Caco-2 (cell line): ENCODE data around the gene HIVEP3. TPM values are rescaled to one million over a fixed set of nuclear protein-coding genes. Genes with fewer than 3 reads are reported as not detected.

Source experiments
- BruUV-seq: library from RNA; stranded (reverse); fragments of 400-500 nt; replicated peaks from 2 replicates; lab custom pipeline; 2021; lab: Mats Ljungman, UMichigan
- CTCF ChIA-PET: fragments of 300-600 bp; sonication (Branson Sonifier 250); formaldehyde crosslinking; loops from one replicate; lab custom pipeline; 2022; ENCODE audit warnings: antibody characterized with exemption; lab: Charles Lee
- POLR2A ChIA-PET: fragments of 300-600 bp; sonication (Branson Sonifier 250); formaldehyde crosslinking; loops from one replicate; lab custom pipeline; 2022; ENCODE audit warnings: antibody characterized with exemption; lab: Charles Lee
- DNase-seq, 2 experiments: peaks; one replicate each; pipeline versions ENCODE4 v3.0.0 to v3.0.0-alpha.2; 2020 to 2022
- H3K27me3 ChIP-seq: replicated peaks from 2 replicates; pipeline ENCODE4 v1.6.0; 2011; ENCODE audit warnings: low read length; ENCODE audit not compliant: control insufficient read depth, insufficient read depth
- H3K36me3 ChIP-seq: 2 replicates; pipeline ENCODE4 v1.5.1; 2011; ENCODE audit warnings: low read length; ENCODE audit not compliant: control insufficient read depth, insufficient read depth
- H3K4me1 ChIP-seq: fragments of 250-450 bp; sonication (Bioruptor Pico); 2 replicates; pipeline ENCODE4 v1.5.1; 2020; ENCODE audit warnings: mild to moderate bottlenecking
- H3K4me3 ChIP-seq: 2 replicates; pipeline ENCODE4 v1.5.1; 2011; ENCODE audit warnings: low read depth, mild to moderate bottlenecking, control low read depth, low read length
- H3K9me3 ChIP-seq: fragments of 250-450 bp; sonication (Bioruptor Pico); 2 replicates; pipeline ENCODE4 v1.5.1; 2020; ENCODE audit warnings: mild to moderate bottlenecking, moderate library complexity
- H3K27ac Mint-ChIP-seq: one replicate; pipeline ENCODE4 v1.8.0; 2022; ENCODE audit warnings: mixed read lengths; ENCODE audit not compliant: unreplicated experiment
- H3K27me3 Mint-ChIP-seq: one replicate; pipeline ENCODE4 v1.8.0; 2022; ENCODE audit warnings: mixed read lengths; ENCODE audit not compliant: insufficient read depth, unreplicated experiment
- H3K36me3 Mint-ChIP-seq: one replicate; pipeline ENCODE4 v1.8.0; 2022; ENCODE audit warnings: mild to moderate bottlenecking, mixed read lengths; ENCODE audit not compliant: insufficient read depth, unreplicated experiment
- H3K4me1 Mint-ChIP-seq: one replicate; pipeline ENCODE4 v1.8.0; 2022; ENCODE audit warnings: low read depth, mixed read lengths; ENCODE audit not compliant: unreplicated experiment
- H3K4me3 Mint-ChIP-seq: one replicate; pipeline ENCODE4 v1.8.0; 2022; ENCODE audit warnings: mild to moderate bottlenecking, moderate library complexity, mixed read lengths; ENCODE audit not compliant: unreplicated experiment
- H3K9me3 Mint-ChIP-seq: one replicate; pipeline ENCODE4 v1.8.0; 2022; ENCODE audit warnings: mixed read lengths; ENCODE audit not compliant: unreplicated experiment
- CTCF ChIP-seq, 2 experiments: fragments of 200-600 bp in 1 of 2; IDR thresholded peaks; 1 replicate in 1 of 2; 2 replicates in 1 of 2; pipeline versions ENCODE4 v1.5.1 to v1.8.0; 2011 to 2022; ENCODE audit warnings: antibody characterized with exemption in 1 of 2, control low read depth in 1 of 2, inconsistent platforms in 1 of 2, low read depth in 1 of 2, low read length in 1 of 2, mild to moderate bottlenecking in 1 of 2, moderate library complexity in 1 of 2; ENCODE audit not compliant: insufficient read depth in 1 of 2, severe bottlenecking in 1 of 2, unreplicated experiment in 1 of 2
- intact Hi-C: fragments of 100-400 bp; cut with micrococcal nuclease; formaldehyde crosslinking; loops from one replicate; pipeline ENCODE4 v1.10.0; 2022; ENCODE audit not compliant: unreplicated experiment
- total RNA-seq: library from RNA; stranded (reverse); gene quantifications from 2 replicates; pipeline ENCODE4 v1.2.3, GENCODE V29; 2022

HIVEP3 gene
- total RNA-seq, 1 experiment from 2014 or later = 0.25 TPM

- no peak overlapping the region for H3K27ac Mint-ChIP-seq
- ChIA-PET CTCF (no interaction called here), POLR2A (no interaction called here)
- Histone ChIP-seq H3K36me3 (no peaks in the 10 kb centered on the region), H3K27me3 (no peaks in the 10 kb centered on the region), H3K4me1 (peaks cover 27% of the 10 kb centered on the region), H3K4me3 (no peak overlapping the region), H3K9me3 (no peaks in the 10 kb centered on the region)
- DNase-seq = peak; percentile 34 to 69
- no peak overlapping the region for H3K4me3 Mint-ChIP-seq
- no peak for TF ChIP-seq CTCF (IDR thresholded peaks at IDR 0.05; ENCODE audit: insufficient read depth in 1 of 2, low read depth in 1 of 2, low read length in 1 of 2, severe bottlenecking in 1 of 2, unreplicated experiment in 1 of 2)
- H3K27me3 Mint-ChIP-seq = no peaks in the 10 kb centered on the region
- H3K36me3 Mint-ChIP-seq = no peaks in the 10 kb centered on the region
- no TSS peak for BruUV-seq
- intact Hi-C loops = no loop called here
- no peaks in the 10 kb centered on the region for H3K9me3 Mint-ChIP-seq
- peaks cover 17% of the 10 kb centered on the region for H3K4me1 Mint-ChIP-seq
These were observed 452.6 kb downstream of the HIVEP3 start for GRCh38 chr1:41466146-41466545.

GRCh38 chr1:41465741-41466140, 453.0 kb downstream of the HIVEP3 start:
- no peaks in the 10 kb centered on the region for H3K27me3 ChIP-seq
- ChIA-PET POLR2A (no interaction called here), CTCF (no interaction called here)
- peaks cover 27% of the 10 kb centered on the region for H3K4me1 ChIP-seq
- no peaks in the 10 kb centered on the region for H3K36me3 ChIP-seq
- TF ChIP-seq CTCF (IDR thresholded peaks at IDR 0.05; ENCODE audit: insufficient read depth in 1 of 2, low read depth in 1 of 2, low read length in 1 of 2, severe bottlenecking in 1 of 2, unreplicated experiment in 1 of 2) = no peak
- H3K36me3 Mint-ChIP-seq = no peaks in the 10 kb centered on the region
- no TSS peak for BruUV-seq
- no peak for DNase-seq
- no peak overlapping the region for H3K4me3 Mint-ChIP-seq
- no peak overlapping the region for H3K4me3 ChIP-seq
- no peaks in the 10 kb centered on the region for H3K9me3 Mint-ChIP-seq
- no peak overlapping the region for H3K27ac Mint-ChIP-seq
- H3K9me3 ChIP-seq = no peaks in the 10 kb centered on the region
- intact Hi-C loops = no loop called here
- peaks cover 17% of the 10 kb centered on the region for H3K4me1 Mint-ChIP-seq
- no peaks in the 10 kb centered on the region for H3K27me3 Mint-ChIP-seq

- Histone ChIP-seq H3K9me3 (no peaks in the 10 kb centered on the region), H3K4me3 (no peak overlapping the region), H3K4me1 (peaks cover 27% of the 10 kb centered on the region), H3K27me3 (no peaks in the 10 kb centered on the region), H3K36me3 (no peaks in the 10 kb centered on the region)
- intact Hi-C loops = no loop called here
- CTCF ChIA-PET = no interaction called here
- POLR2A ChIA-PET = no interaction called here
- no peak overlapping the region for H3K27ac Mint-ChIP-seq
- H3K4me3 Mint-ChIP-seq = no peak overlapping the region
- H3K36me3 Mint-ChIP-seq = no peaks in the 10 kb centered on the region
- no peak for TF ChIP-seq CTCF (IDR thresholded peaks at IDR 0.05; ENCODE audit: insufficient read depth in 1 of 2, low read depth in 1 of 2, low read length in 1 of 2, severe bottlenecking in 1 of 2, unreplicated experiment in 1 of 2)
- peaks cover 17% of the 10 kb centered on the region for H3K4me1 Mint-ChIP-seq
- H3K27me3 Mint-ChIP-seq = no peaks in the 10 kb centered on the region
- BruUV-seq = no TSS peak
- H3K9me3 Mint-ChIP-seq = no peaks in the 10 kb centered on the region
- no peak for DNase-seq
These were observed 453.8 kb downstream of the HIVEP3 start for GRCh38 chr1:41464885-41465284.
